NCI-H748 (cell line): ENCODE data around the gene HAGH.

Experiments used
- DNase-seq: peaks from one replicate; lab custom pipeline; 2025; ENCODE audit not compliant: unreplicated experiment; lab: John Stamatoyannopoulos, UW

The HAGH gene

DNA sequence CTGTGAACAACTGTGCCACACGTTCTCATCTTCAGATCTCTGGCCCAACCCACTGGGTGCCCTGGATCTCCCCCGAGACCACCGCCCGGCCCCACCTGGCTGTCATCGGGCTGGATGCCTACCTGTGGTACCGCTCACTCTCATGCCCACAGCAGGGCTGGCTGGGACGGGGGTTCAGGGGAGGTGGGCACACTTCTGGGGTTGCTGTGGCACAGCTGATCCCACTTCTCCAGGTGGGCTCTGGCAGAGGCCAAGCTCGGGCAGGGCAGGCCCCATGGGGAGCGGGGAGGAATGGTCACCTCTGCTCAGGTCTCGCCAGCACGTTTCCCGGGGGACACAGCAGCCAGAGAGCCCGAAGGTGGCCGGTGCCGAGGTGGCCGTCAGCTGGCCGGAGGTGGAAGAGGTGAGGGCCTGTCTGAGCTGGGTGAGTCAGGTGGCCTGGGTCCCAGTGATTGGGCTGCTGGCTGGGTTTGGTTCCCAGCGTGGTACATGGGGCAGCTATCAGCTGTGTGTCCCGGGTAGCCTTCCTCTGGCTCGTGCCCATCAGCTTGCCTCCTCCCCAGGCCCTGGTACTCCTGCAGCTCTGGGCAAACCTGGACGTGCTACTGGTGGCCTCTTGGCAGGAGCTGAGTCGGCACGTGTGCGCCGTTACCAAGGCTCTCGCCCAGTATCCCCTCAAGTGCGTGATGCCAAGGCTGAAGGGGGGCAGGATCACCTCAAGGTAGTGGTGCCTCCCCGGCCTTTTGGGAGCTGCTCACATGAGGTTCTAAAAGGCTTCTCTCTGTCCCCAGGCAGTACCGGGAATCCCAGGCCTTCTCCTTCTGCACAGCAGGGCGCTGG is 51.4 kb downstream of the HAGH start:
- no peak for DNase-seq

GRCh38 chr16:1774448-1774780 is 52.2 kb downstream of the HAGH start:
- DNase-seq: no peak

GRCh38 chr16:1773703-1774447 is 52.8 kb downstream of the HAGH start:
- peak; percentile 8 for DNase-seq

GRCh38 chr16:1772908-1773702 is 53.5 kb downstream of the HAGH start, which contains the start of gene MRPS34:
Gene MRPS34, minus strand, starts transcription at chr16:1773134. Its CDS starts 15 bp downstream, at chr16:1773119.
- DNase-seq: peak; percentile 87

GRCh38 chr16:1772362-1772907 is 54.2 kb downstream of the HAGH start, which contains the start of gene EME2:
Gene EME2, plus strand, starts transcription at chr16:1772810. Its CDS starts 418 bp downstream, at chr16:1773228.
- DNase-seq: peak; percentile 44

- DNase-seq: peak; percentile 32
Measured at GRCh38 chr16:1771864-1772361, 54.7 kb downstream of the HAGH start.

- DNase-seq: peak; percentile 40
Measured at GRCh38 chr16:1771188-1771863, 55.3 kb downstream of the HAGH start, which contains the start of gene NME3. Gene NME3, minus strand, starts transcription at chr16:1771543. Its CDS starts 9 bp downstream, at chr16:1771534.

GRCh38 chr16:1770328-1771187 is 56.1 kb downstream of the HAGH start:
- peak; percentile 86 for DNase-seq

DNA sequence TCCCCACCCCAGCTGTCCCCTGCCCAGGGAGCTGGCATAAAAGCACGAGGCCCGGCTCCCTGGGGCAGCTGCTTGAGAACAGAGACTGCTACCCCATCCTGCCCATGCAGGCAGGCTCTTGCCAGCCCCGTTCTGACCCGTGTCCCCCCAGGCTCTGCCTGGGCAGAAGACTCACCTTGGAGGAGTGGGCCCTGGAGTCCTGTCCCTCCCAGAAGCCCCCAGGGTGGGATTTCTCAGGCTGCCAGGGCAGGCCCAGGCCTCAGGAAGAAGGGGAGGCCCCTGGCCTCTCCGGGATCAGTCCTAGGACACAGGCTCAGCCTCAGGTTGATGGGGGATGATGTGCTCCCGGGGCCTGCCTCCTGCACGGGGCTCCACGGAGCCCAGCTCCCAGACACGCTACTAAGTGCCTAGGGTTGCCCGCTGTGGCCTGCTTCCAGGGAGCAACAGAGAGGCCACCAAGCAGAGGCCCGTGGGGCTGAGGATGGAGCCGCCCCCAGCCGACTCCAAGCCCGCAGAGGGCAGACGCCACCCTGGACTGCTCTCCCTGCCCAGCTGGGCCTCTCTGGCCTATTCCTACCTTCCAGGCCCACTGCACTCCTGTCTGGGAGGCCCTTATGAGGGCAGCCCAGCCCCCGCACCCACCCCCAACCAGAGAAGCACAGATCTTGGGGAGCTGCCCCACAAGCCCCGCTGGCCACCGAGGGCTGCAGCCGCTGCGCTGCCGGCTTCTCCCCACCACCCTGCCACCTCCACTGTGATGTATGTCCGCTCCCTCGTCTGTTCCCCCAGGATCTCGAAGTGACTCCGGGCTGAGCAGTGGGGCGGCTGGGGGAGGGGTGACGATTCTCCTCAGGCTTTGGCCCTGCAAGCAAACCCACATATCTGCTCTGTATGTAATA is 57.0 kb downstream of the HAGH start:
- DNase-seq: no peak

DNA sequence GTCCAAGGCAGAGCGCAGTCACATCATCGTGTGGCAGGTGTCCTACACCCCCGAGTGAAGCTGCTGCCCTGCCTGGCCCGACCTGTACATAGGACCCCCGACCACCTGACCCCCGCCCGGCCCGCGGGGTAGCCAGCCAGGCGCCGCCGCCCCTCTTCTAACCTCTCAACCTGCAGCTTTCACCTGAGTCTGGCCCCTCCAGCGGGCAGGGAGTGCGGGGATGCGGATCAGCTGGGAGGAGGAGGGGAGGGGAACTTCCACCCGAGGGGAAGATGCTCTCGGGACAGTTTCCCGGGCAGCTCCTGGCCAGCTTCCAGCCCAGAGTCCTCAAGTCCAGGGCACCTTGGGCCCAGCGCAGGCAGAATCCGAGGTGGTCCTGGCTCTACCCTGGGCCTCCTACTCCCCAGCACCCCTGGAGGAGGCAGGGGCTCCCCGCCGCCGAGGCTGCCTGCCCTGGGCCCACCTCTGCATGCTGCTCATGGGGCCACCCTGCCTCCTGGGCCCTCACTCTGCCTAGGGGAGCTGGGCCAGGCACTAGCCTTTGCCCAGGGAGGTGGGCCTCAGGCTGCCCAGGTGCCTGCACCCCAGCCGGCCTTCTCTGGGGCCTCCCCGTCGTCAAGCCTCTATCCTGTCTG is 57.7 kb downstream of the HAGH start:
- DNase-seq: no peak

- no peak for DNase-seq
Measured at GRCh38 chr16:1768061-1768766, 58.4 kb downstream of the HAGH start.

- DNase-seq: no peak
Measured at GRCh38 chr16:1767116-1767994, 59.3 kb downstream of the HAGH start.

DNA sequence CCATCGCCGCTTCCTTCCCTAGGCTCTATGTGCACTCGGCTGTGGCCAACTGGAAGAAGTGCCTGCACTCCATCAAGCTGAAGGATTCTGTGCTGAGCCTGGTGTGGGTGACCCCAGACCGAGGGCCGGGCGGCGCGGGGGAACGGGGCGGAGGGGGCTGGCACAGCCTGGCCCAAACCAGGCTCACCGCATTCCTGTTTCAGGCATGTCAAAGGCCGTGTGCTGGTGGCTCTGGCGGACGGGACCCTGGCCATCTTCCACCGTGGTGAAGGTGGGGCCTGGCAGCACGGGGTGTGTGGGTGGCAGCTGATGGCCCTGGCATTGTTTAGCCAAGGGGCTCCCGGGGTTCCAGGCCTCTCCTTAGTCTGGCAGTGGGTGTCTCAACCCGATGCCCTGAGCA is 59.9 kb downstream of the HAGH start:
- DNase-seq: no peak

DNA sequence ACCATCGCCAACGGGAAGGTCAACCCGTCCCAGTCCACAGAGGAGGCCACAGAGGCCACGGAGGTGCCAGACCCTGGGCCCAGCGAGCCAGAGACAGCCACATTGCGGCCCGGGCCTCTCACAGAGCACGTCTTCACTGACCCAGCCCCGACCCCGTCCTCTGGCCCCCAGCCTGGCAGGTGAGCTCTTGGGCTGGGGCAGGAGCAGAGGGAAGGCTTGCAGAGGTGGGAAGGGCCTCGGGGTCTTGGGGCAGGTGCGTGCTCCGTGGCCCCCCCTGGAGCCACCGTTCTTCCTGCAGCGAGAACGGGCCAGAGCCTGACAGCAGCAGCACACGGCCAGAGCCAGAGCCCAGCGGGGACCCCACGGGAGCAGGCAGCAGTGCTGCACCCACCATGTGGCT is 60.4 kb downstream of the HAGH start:
- no peak for DNase-seq

DNA sequence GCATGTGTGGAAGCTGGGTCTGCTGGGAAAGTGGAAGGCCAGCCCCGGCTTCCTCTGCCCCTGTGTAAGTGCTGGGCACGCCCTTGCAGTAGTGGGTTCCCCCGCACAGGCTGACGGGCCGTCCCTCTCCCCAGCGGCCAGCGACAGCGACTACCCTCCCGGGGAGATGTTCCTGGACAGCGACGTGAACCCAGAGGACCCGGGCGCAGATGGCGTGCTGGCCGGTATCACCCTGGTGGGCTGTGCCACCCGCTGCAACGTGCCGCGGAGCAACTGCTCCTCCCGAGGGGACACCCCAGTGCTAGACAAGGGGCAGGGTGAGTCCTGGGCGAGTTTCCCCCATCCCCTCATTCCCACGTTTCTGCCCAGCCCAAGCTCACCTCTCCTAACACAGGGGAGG is 60.8 kb downstream of the HAGH start:
- no peak for DNase-seq

GRCh38 chr16:1764971-1765370 is 61.7 kb downstream of the HAGH start:
- DNase-seq: no peak
